Duodenal mucosa (tissue), 2 donors: ENCODE data around the gene GLDN.
"Not testable (repeated sequence)": the region's sequence is repeated elsewhere in the genome, so short reads cannot be mapped to it uniquely, and the experiment has no call there.

Experiments
- H3K27ac ChIP-seq: one replicate; pipeline ENCODE4 v1.7.0; 2013; ENCODE audit warnings: low read depth, low read length
- H3K27me3 ChIP-seq, 2 donors: one replicate each; pipeline ENCODE4 v1.7.0; 2013; ENCODE audit warnings: low read length in 2 of 2, control low read depth in 1 of 2; ENCODE audit not compliant: insufficient read depth in 2 of 2, control insufficient read depth in 1 of 2
- H3K36me3 ChIP-seq, 2 donors: one replicate each; pipeline ENCODE4 v1.7.0; 2013; ENCODE audit warnings: low read length in 2 of 2, control low read depth in 1 of 2; ENCODE audit not compliant: insufficient read depth in 2 of 2, control insufficient read depth in 1 of 2
- H3K4me1 ChIP-seq, 2 donors: one replicate each; pipeline ENCODE4 v1.7.0; 2013; ENCODE audit warnings: low read length in 2 of 2, control low read depth in 1 of 2; ENCODE audit not compliant: insufficient read depth in 2 of 2, control insufficient read depth in 1 of 2
- H3K4me3 ChIP-seq, 2 donors: one replicate each; pipeline ENCODE4 v1.7.0; 2013; ENCODE audit warnings: low read length in 2 of 2, low read depth in 1 of 2
- H3K9ac ChIP-seq, 2 donors: one replicate each; pipeline ENCODE4 v1.7.0; 2013; ENCODE audit warnings: low read length in 2 of 2, low read depth in 1 of 2
- H3K9me3 ChIP-seq, 2 donors: one replicate each; pipeline ENCODE4 v1.7.0; 2013; ENCODE audit warnings: low read length in 2 of 2, control low read depth in 1 of 2; ENCODE audit not compliant: control insufficient read depth in 1 of 2

Gene GLDN

GRCh38 chr15:51398626-51399025 is 57.2 kb downstream of the GLDN start:
- H3K4me3 ChIP-seq = no peak overlapping the region
- no peaks in the 10 kb centered on the region for H3K27me3 ChIP-seq
- no peaks in the 10 kb centered on the region for H3K9me3 ChIP-seq
- no peaks in the 10 kb centered on the region for H3K36me3 ChIP-seq
- H3K4me1 ChIP-seq = no peaks in the 10 kb centered on the region
- H3K27ac ChIP-seq = no peak overlapping the region
- H3K9ac ChIP-seq = no peak overlapping the region

GRCh38 chr15:51401051-51401780 is 59.8 kb downstream of the GLDN start:
- Histone ChIP-seq H3K9me3 (no peaks in the 10 kb centered on the region), H3K27ac (no peak overlapping the region), H3K4me1 (no peaks in the 10 kb centered on the region), H3K27me3 (no peaks in the 10 kb centered on the region), H3K36me3 (no peaks in the 10 kb centered on the region), H3K9ac (no peak overlapping the region), H3K4me3 (no peak overlapping the region)

GRCh38 chr15:51401872-51402517 is 60.5 kb downstream of the GLDN start:
- H3K27me3 ChIP-seq = no peaks in the 10 kb centered on the region
- no peak overlapping the region for H3K27ac ChIP-seq
- no peak overlapping the region for H3K9ac ChIP-seq
- no peak overlapping the region for H3K4me3 ChIP-seq
- no peaks in the 10 kb centered on the region for H3K9me3 ChIP-seq
- no peaks in the 10 kb centered on the region for H3K36me3 ChIP-seq
- no peaks in the 10 kb centered on the region for H3K4me1 ChIP-seq

- Histone ChIP-seq H3K9me3 (no peaks in the 10 kb centered on the region), H3K9ac (no peak overlapping the region), H3K4me1 (no peaks in the 10 kb centered on the region), H3K36me3 (no peaks in the 10 kb centered on the region), H3K27ac (no peak overlapping the region), H3K4me3 (no peak overlapping the region), H3K27me3 (no peaks in the 10 kb centered on the region)
These were observed 61.8 kb downstream of the GLDN start for GRCh38 chr15:51403072-51403878.

DNA sequence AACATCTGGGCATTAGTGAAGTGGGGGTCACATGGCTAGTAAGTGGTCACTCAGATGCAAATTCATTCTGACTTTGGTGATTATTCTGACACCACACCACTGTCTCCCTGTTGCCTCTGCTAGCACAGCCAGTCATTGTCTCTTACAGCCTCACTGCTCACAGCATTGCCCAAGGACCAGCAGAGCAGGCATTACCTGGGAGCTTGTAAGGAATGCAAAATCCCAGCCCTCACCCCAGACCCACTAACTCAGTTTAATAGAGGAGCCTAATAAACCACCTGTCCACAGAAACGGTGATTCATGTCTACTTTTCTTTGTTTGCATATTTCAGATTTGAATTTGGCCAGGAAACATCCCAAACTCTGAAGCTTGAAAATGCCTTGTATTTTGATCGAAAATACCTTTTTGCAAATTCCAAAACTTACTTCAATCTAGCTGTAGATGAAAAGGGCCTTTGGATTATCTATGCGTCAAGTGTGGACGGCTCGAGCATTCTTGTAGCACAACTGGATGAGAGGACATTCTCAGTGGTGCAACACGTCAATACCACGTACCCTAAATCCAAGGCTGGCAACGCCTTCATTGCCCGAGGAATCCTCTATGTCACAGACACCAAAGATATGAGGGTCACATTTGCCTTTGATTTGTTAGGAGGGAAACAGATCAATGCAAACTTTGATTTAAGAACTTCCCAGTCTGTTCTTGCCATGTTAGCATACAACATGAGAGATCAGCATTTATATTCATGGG is 62.7 kb downstream of the GLDN start:
- Histone ChIP-seq H3K4me1 (no peaks in the 10 kb centered on the region), H3K9ac (no peak overlapping the region), H3K4me3 (no peak overlapping the region), H3K36me3 (no peaks in the 10 kb centered on the region), H3K27ac (no peak overlapping the region), H3K9me3 (no peaks in the 10 kb centered on the region), H3K27me3 (no peaks in the 10 kb centered on the region)

- H3K27ac ChIP-seq = no peak overlapping the region
- no peaks in the 10 kb centered on the region for H3K4me1 ChIP-seq
- no peak overlapping the region for H3K9ac ChIP-seq
- no peaks in the 10 kb centered on the region for H3K27me3 ChIP-seq
- H3K4me3 ChIP-seq = no peak overlapping the region
- no peaks in the 10 kb centered on the region for H3K36me3 ChIP-seq
- no peaks in the 10 kb centered on the region for H3K9me3 ChIP-seq
These were observed 64.5 kb downstream of the GLDN start for GRCh38 chr15:51405693-51406523.

GRCh38 chr15:51414256-51414860 is 72.9 kb downstream of the GLDN start:
- Histone ChIP-seq H3K27me3 (no peaks in the 10 kb centered on the region), H3K9ac (no peak overlapping the region), H3K4me1 (no peaks in the 10 kb centered on the region)

DNA sequence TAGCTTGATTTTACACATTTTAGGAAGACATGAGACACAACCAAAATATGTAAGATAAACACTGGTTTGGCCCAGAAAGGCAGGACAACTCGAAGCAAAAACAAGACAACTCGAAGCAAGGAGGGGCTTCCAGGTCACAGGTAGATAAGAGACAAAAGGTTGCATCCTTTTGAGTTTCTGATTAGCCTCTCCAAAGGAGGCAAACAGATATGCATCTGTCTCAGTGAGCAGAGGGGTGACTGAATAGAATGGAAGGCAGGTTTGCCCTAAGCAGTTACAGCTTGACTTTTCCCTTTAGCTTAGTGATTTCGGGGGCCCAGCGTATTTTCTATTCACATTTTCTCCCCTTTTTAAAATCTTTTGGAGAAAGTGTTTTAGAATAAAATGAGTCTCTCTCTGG is 74.7 kb downstream of the GLDN start:
- no peaks in the 10 kb centered on the region for H3K9me3 ChIP-seq
- no peak overlapping the region for H3K9ac ChIP-seq
- H3K4me1 ChIP-seq = no peaks in the 10 kb centered on the region
- H3K36me3 ChIP-seq = no peaks in the 10 kb centered on the region
- H3K4me3 ChIP-seq = no peak overlapping the region
- H3K27me3 ChIP-seq = no peaks in the 10 kb centered on the region
- H3K27ac ChIP-seq = no peak overlapping the region

More at GRCh38 chr15:51414256-51414860, 72.9 kb downstream of the GLDN start:
- Histone ChIP-seq H3K36me3 (no peaks in the 10 kb centered on the region), H3K4me3 (no peak overlapping the region), H3K27ac (no peak overlapping the region), H3K9me3 (no peaks in the 10 kb centered on the region)

DNA sequence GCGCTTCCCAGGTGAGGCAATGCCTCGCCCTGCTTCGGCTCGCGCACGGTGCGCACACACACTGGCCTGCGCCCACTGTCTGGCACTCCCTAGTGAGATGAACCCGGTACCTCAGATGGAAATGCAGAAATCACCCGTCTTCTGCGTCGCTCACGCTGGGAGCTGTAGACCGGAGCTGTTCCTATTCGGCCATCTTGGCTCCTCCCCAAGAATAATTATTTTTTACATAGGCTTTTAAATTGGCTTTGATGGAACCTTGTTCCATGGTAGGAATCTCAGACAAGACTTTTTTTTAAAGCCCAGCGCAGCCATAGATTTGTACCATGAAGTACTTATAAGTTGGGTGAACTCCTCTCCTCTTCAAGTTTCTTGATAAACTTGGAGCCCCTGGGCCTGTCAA is 81.6 kb downstream of the GLDN start:
- not testable (repeated sequence) for H3K27ac ChIP-seq, H3K9ac ChIP-seq, H3K4me3 ChIP-seq, H3K36me3 ChIP-seq, H3K4me1 ChIP-seq, H3K9me3 ChIP-seq, H3K27me3 ChIP-seq
